HT1080 (cell line): ENCODE measurements around the gene POLR1E. TPM values are rescaled to one million over a fixed set of nuclear protein-coding genes. Genes with fewer than 3 reads are reported as not detected.
"Not testable (repeated sequence)": the region's sequence is repeated elsewhere in the genome, so short reads cannot be mapped to it uniquely, and the experiment has no call there.

ENCODE experiments used
- DNase-seq: peaks from one replicate; pipeline ENCODE4 v3.0.0-alpha.2; 2015; ENCODE audit warnings: low read depth
- total RNA-seq: library from RNA; depleted of rRNA; stranded (reverse); fragments of >200 nt; shearing (Covaris generic); gene quantifications from 2 replicates; pipeline ENCODE4 v1.2.3, GENCODE V29; 2014

POLR1E gene
- total RNA-seq, 1 experiment from 2014 or later, result 65.3 TPM

DNA sequence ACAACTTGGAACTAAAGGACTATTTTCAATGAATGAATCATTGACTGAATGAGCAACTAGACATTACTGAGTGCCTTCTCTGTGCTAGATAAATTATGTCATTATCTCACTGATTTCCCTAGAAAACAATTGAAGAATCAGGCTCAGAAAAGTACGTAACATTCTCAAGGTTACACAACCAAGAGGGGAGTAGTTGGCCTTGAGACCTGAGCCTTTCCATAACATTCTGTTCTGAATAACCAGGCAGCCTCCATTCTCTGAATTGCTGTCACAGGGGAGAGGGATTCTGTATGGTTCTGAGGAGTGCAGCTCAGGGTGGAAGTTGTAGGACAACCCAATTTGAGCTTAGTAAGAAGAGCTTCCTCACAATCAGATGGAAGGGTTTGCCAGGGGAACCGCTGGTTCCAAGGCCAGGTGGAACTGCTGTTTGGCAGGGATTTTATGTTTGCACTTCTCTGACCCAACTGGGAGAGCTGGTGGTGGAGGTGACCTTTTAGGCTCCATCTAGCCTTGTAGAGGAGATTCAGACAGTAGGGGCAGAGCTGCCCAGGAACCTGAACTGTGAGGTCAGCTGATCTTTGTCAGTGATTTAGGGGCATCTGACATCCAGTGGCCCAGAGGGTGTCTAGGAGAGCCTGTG is 16.3 kb downstream of the POLR1E start:
- no peak for DNase-seq

DNA sequence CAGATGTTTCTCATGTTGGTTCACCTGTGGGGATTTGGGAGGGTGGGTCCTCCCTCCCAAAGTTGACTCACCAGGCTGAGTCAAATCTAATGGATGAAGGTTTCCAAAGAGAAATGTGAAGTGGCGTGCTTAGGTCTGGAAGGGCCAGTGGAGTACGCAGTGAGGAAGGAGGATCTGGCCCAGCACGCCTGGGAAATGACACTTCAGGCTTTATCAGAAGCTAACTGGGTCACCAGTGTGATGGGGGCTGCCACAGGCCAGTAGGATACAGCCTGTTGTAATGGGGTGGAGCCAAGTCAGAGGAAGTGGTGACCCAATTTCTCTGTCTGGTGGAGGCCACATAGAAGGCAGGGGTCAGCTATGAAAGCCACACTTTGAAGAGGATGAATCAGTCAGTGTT is 18.0 kb downstream of the POLR1E start:
- DNase-seq, result peak; percentile 31

DNA sequence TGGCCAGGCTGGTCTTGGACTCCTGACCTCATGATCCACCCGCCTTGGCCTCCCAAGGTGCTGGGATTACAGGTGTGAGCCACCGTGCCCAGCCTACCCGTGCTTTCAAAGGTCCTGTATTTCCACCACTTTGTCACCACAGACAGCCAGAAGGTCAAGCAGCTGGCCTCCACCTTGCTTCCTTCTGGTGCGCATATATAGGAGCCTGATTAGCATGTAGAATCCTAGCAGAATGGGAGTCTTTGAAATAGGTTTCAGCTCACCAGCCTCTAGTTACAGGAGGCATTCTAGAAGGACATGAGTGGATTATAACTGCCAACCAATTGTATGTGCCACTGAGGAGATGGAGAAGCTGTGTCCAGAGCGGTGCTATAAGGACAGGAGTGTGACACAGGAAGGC is 18.9 kb downstream of the POLR1E start:
- no peak for DNase-seq

DNA sequence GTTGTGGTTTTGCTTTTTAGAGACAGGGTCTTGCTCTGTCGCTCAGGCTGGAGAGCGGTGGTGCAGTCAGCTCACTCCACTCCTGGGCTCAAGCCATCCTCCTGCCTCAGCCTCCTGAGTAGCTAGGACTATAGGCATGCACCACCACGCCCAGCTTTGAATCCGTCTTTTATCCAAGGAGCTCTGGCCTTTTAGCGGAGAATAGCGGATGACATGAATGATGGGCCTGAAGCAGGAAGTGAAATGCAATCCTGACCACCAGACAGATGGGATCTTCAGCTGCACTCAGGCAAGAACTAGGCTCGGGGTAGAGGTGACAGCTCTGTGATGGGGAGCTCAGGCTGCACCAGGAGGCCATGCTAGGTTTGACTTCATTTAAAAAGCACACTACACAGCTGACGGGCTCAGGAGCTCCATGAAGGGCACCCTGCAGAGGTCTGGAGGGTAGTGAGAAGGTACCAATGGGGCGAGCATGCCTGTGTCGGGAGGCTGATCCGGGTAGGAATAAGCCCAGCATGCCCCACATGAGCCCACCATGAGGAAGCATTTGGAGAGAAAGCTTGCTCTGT is 21.9 kb downstream of the POLR1E start:
- DNase-seq, result no peak

DNA sequence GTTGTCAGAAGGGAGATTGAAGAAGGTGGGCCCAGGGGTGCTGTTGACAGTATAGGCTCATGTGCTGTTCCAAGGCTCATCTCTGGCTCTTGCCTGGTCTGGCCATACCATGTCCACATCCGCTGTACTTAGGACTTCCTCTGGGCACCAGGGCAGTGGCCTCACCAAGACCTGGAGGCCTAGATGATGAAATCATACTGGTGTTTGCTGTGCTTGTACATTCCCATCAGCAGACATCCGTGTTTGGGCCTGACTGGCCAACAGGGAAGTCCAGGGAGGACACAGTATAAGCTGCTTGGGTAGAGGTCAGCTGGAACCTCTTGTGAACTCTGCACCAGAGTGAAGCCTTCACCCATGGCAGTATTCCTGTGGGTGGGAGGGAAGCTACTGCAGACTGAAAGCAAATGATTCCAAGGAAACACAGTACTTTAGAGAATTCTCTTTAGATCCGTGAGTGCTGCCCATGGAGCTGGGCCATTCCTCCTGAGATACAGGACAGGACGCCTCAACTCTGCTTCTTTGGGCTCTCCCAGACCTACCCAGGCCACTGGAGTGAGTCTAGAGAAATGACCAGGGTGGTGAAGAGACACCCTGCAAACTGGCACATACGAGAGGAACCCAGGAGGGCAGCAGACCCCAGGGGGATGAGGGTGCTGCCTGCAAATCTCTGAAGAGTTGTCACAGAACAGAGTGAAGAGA is 22.5 kb downstream of the POLR1E start:
- no peak for DNase-seq

DNA sequence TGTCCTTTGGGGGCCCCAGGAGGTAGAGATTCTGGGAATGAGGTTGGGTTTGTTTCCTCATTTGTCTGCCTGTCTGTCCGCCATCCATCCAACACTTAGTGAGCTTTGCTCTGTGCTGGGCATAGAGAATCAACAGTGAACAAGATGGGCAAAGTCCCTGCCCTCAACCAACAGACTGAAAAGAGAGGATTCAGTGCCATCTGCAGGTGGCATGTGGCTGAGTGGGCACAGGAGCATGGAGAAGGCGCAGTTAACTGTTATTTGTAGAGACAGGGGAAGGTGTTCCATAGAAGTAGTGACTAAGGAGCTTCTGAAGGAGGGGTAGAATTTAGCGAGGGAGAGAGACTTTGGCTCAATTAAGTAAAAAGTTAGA is 23.1 kb downstream of the POLR1E start:
- DNase-seq, result no peak

DNA sequence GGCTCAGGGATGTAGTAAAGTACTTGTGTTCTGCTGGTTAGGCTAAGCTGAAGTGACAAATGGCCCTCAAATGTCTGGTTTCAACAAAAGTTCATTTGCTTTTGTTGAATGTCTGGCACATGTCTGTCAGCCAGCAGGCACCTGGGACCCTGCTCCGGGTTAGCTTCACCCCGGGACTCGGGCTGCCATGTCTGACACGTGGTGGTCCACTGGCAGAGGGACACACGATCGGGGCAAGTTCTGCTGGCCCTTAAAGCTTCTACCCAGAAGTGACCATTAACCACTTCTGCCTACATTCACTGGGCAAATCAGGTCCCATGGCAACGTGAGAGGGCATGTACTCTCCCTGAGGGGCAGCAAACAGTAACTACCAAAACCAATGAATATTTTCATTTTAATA is 23.8 kb downstream of the POLR1E start:
- no peak for DNase-seq

DNA sequence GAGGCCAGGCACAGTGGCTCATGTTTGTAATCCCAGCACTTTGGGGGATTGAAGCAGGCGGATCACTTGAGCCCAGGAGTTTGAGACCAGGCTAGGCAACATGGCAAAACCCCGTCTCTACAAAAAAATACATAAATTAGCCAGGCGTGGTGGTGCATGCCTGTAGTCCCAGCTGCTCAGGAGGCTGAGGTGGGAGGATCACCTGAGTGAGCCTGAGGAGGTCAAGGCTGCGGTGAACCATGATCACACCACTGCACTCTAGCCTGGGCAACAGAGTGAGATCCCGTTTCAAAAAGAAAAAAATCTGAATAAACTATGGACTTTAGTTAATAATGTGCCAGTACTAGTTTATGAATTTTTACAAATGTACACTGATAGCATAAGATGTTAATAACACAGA is 24.3 kb downstream of the POLR1E start:
- not testable (repeated sequence) for DNase-seq

DNA sequence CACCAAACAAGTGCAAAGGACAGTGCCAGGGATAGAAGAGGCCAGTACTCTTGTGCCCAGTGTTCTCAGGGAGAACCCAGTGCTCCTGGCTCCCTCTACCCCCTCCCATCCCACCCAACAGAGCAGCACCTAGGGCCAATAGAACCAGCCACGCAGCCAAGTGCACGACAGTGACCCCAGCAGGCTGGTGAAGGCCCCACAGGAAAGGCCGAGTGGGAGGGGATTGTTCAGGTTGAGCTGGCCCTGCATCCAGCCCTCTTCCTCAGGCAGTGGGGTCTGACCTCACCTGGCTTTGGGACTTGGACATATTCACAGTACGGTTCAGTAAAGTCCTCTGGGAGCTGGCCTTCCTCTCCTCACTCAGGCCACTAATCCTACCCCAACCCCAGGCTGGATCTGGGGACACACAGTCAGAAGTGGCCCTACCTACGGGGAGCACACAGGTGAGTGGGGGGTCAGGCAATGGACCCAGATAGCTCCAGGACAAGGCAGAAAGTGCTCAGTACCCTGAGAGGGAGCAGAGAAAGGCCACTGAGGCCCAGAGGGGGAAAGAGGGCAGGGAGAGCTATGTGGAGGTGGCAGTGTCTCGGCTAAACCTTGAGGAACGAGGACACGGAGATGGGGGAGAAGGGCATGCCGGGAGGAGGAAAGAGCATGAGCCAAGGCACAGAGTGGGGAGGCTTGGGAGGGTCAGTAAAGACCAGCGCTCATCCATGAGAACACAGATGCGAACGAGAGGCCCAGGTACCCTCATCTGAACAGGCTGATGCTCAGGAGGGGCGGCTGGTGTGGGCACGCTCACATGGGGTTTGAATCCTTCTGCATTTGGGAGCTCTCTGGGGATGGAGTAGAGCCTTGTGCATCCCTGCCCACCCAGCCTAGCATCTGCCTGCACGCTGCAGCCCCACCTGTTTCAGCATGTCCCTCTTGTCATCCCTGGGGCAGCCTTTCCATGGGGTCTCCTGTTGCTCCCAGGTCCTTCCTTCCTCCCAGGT is 25.6 kb downstream of the POLR1E start:
- no peak for DNase-seq

DNA sequence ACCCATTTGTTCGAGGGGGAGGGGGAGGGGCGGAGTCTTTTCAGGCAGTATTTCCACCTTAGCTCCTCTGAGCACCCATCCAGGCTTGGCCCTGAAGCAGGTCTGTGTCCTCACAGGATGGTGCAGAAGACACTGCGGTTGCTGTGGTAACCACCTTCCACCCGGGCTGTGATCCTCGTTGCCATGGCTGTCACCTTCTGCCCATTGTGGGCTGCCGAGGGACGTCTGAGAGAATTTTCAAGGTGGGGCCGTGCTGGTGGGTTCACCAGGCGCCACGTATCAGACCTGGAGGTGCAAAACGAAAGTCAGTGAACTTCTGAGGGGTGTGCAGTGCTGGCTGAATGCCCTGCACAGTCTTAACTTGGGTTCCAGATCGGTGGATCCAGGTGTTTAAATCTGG is 26.7 kb downstream of the POLR1E start:
- DNase-seq, result no peak

DNA sequence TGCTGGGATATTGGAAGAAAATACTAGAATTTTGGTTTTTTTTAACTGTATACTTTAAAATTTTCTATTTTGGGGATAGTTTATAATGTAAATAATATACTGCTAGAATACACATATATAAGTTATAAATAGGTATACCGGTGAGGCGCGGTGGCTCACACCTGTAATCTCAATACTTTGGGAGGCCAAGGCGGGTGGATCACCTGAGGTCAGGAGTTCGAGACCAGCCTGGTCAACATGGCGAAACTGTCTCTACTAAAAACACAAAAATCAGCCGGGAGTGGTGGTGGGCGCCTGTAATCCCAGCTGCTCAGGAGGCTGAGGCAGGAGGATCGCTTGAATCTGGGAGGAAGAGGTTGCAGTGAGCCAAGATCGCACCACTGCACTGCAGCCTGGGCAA is 28.7 kb downstream of the POLR1E start:
- not testable (repeated sequence) for DNase-seq

DNA sequence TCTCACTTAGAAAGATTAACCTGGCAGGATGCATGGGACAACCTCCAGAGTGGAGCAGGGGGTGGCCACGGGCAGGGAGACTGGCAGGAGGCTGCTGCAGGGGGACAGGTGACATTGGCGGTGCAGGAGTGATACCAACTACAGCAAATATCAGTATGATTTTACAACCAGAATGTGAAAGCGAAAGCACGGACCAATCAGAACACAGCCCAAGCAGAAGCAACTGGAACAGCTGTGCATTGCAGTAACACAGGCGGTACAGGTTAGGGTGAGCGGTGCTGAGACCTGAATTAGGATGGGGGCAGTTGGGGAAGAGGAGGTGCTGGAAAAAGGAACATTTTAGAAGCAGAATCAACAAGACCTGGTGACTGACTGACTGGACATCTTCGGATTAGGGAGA is 29.3 kb downstream of the POLR1E start:
- no peak for DNase-seq

DNA sequence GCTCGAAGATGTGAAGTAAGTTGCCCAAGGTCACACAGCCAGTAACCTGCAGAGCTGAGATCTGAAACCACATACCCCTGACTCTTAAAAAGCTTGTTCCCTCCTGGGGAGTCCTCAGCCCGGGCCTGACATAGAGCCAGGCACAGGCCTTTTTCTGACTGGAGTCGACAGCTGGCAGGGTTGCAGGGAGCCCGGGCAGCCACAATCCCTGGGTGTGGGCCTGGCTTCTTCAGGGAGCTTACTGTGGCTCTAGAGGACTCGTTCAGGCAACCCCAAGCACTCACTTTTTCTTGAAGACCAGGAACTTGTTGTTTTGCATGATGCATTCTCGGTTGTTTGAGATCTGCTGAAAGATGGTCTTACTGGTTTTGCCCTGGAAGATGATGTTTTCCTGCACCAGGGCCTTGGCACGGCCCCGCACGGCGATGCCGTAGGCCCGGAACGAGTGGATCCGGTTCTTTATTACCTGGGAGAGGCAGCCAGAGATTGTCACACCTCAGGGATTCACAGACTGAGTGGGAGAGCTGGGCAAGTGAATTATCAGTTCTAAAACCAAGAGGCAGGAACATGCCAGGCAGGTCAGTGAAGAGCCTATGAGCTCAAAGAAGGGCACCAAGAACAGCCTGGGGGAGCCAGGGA is 30.0 kb downstream of the POLR1E start:
- DNase-seq, result no peak

DNA sequence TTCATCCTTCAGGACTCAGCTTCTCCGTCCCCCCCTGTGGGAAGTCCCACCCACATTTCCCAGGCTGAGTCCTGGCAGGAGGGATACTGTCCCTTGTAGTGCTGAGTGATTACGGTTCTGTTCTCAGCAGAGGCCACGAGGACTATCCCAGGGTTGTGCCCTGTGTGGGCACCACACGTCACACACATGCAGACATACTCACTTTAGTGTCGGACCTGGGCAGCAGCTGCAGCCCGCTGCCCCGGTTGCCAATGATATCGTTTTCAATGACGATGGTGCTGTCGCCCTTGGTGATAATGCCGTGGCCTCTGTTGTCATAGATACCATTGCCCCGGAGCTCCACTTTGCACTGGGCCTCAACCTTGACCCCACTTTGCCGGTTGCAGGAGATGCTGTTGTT is 32.2 kb downstream of the POLR1E start:
- DNase-seq, result no peak

DNA sequence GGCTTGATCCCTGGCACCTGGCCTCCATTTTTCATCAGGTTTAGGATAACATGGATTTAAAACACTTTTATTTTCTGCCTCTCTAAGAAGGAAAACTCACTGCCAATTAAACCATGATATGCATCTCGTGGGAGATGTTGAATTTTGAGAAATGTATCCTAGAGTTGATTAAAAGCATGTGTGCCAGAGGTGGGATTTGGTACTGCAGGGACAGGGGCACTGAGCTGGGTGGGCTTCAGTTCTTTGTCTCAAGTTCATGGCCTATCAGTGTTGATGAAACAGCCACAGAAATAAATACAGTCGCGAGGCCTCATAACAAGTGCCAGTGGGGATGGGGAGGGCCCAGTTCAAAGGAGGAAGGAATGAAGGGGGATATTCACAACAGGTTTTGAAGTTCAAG is 34.9 kb downstream of the POLR1E start:
- no peak for DNase-seq

DNA sequence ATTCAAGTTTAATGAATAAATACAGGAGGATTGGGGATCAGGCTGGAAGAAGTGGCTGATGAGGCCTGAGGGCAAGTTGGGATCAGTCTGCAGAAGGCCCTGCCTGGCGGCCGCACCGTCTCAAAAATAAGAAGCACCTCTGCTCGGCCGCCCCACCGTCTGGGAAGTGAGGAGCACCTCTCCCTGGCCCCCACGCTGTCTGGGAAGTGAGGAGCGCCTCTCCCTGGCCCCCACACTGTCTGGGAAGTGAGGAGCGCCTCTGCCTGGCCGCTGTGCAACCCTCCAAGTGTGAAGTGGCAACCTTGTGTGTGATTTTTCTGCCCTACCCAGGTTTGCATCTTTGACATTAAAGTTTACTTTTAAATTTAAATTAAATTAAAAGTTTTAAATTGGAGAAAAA is 35.4 kb downstream of the POLR1E start:
- DNase-seq, result no peak

DNA sequence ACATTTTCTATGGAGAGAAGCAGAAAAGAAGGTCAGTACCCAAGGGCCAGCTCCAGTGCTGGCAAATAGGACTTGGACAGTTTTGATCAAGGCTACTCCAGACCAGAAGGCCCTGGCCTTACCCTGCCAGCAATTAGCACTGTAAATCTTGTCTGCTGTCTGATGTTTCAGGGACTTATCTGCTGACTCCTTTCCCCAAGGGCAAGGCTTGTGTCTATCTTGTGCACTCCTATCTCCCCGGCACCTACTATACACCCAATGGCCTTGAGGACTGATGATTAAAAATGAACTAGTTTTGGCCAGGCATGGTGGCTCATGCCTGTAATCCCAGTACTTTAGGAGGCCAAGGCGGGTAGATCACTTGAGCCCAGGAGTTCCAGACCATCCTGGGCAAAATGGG is 37.2 kb downstream of the POLR1E start:
- no peak for DNase-seq

DNA sequence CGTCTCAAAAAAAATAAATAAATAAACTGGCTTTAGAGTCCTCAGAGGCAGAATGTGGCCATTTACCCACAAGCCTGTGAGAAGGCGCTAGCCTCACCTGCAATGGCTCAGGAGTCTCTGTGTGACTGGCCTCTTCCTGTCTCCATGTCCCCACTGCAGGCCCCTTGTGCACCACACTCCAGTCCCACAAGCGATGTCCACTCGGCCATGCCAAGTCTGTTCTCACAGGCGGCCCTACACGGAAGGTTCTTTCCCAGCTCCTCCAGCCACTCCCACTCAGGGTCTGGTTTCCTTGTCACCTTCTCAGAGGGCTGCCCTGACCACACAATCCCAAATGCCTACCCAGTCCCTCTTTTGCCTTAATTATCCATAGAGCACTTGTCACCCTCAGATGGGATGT is 38.2 kb downstream of the POLR1E start:
- DNase-seq, result no peak

DNA sequence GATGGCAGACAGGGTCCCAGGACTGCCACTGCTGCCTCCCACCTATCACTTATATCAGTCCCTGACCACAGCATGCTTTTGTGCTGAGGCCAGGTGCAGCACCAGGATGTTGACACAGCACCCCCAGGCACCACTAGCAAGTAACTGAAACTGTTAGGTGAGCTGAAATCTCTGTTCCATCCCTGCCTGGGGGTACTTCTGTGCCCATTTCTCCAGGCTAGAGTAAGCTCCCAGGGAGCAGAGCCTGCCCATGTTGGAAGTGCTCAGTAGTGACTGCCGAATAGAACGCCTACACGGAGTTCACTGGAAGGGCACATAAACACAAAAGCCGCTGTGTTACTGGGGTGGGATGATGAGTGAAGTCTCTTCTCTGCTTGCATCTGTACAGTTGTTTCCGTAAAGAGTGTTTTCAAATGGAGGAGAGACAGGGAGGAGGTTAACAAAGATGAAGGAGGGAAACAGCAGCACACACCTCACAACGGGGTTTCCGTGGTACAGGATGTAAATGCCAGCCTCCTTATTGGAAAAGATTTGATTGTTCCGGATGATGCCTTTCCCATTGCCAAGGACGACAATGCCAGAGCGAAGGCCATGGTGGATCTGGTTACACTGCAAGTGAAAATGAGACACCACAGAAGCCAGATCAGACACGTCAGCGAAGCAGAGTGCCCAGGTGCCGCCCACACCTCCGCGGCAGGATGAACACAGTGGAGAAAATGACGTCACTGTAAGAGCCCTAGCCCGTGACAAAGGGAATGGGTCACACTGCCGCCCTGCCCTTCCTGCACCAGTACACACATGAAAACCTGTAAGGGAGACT is 43.1 kb downstream of the POLR1E start:
- no peak for DNase-seq

DNA sequence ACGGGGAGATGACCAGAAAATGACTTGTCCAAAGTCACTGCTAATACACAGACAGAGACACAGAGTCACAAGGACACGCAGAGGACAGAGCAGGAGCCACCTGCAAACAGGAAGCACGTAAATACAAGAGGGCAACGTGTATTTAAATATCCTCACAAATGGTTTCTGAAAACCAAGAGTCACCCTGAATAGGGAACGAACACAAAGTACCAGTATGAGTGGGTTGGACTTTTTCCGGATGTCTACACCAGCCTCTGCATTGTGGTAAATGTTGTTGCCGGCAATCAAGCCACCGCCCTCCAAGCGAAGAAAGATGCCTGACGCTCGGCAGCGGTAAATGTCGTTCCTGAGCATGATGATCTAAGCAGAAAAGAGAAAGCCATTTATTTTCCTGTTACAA is 46.0 kb downstream of the POLR1E start:
- DNase-seq, result no peak

DNA sequence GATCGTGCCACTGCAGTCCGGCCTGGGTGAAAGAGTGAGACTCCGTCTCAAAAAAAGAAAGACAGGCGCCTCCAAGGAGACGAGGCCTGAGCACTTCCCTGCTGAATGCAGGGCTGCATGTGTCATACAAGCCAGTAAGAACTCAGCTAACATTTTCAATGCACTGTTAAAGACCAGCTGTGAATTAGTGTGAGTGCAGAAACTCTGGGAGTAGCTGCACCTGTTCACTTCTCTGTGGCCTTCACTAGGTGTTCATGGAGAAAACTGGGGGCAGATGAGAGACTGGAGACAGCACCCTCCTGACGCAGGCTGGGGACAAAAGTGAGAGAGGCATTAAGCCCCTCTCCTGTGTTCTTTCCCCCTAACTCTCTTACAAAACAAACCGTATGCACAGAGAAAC is 48.7 kb downstream of the POLR1E start:
- DNase-seq, result no peak
